Neural crest cell (in vitro differentiated cells): ENCODE measurements around the gene TWNK. TPM values are rescaled to one million over a fixed set of nuclear protein-coding genes. Genes with fewer than 3 reads are reported as not detected.

Source experiments
- DNase-seq: peaks from one replicate; pipeline ENCODE4 v3.0.0; 2021; ENCODE audit warnings: low read depth, mixed read lengths, low spot score
- H3K27ac Mint-ChIP-seq: one replicate; pipeline ENCODE4 v1.8.0; 2021; ENCODE audit warnings: mild to moderate bottlenecking, mixed read lengths; ENCODE audit not compliant: unreplicated experiment
- H3K27me3 Mint-ChIP-seq: 2 replicates; pipeline ENCODE4 v1.8.0; 2021; ENCODE audit warnings: low read depth, mild to moderate bottlenecking, mixed read lengths
- H3K36me3 Mint-ChIP-seq: 2 replicates; pipeline ENCODE4 v1.8.0; 2021; ENCODE audit warnings: low read depth, mild to moderate bottlenecking, mixed read lengths
- H3K4me1 Mint-ChIP-seq: 2 replicates; pipeline ENCODE4 v1.8.0; 2021; ENCODE audit warnings: mixed read lengths
- H3K4me3 Mint-ChIP-seq: one replicate; pipeline ENCODE4 v1.8.0; 2021; ENCODE audit warnings: mild to moderate bottlenecking, mixed read lengths
- H3K9me3 Mint-ChIP-seq: 2 replicates; pipeline ENCODE4 v1.8.0; 2021; ENCODE audit warnings: mixed read lengths
- total RNA-seq: library from RNA; stranded (reverse); gene quantifications from 2 replicates; pipeline ENCODE4 v1.2.1, GENCODE V29; 2021
- TF ChIP-seq, protein P1 (sequence below): fragments of 200-600 bp; sonication (generic); conservative IDR thresholded peaks from 2 replicates; pipeline ENCODE4 v1.5.0; 2021; ENCODE audit warnings: antibody characterized with exemption, mild to moderate bottlenecking

TWNK gene
- total RNA-seq, 1 donor from 2014 or later = 14.6 TPM

DNA sequence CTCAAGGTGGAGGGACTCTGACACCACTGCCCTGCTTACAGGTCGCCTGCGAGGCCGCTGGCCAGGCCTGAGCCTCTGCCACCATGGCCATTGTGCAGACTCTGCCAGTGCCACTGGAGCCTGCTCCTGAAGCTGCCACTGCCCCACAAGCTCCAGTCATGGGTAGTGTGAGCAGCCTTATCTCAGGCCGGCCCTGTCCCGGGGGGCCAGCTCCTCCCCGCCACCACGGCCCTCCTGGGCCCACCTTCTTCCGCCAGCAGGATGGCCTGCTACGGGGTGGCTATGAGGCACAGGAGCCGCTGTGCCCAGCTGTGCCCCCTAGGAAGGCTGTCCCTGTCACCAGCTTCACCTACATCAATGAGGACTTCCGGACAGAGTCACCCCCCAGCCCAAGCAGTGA lies 15.1 kb downstream of the TWNK start:
- H3K4me1 Mint-ChIP-seq = peaks cover 24% of the 10 kb centered on the region
- no peaks in the 10 kb centered on the region for H3K36me3 Mint-ChIP-seq
- no peak for DNase-seq
- TF ChIP-seq, protein P1, sequence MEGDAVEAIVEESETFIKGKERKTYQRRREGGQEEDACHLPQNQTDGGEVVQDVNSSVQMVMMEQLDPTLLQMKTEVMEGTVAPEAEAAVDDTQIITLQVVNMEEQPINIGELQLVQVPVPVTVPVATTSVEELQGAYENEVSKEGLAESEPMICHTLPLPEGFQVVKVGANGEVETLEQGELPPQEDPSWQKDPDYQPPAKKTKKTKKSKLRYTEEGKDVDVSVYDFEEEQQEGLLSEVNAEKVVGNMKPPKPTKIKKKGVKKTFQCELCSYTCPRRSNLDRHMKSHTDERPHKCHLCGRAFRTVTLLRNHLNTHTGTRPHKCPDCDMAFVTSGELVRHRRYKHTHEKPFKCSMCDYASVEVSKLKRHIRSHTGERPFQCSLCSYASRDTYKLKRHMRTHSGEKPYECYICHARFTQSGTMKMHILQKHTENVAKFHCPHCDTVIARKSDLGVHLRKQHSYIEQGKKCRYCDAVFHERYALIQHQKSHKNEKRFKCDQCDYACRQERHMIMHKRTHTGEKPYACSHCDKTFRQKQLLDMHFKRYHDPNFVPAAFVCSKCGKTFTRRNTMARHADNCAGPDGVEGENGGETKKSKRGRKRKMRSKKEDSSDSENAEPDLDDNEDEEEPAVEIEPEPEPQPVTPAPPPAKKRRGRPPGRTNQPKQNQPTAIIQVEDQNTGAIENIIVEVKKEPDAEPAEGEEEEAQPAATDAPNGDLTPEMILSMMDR = no peak
- peaks cover 2% of the 10 kb centered on the region for H3K27me3 Mint-ChIP-seq
- no peak overlapping the region for H3K27ac Mint-ChIP-seq
- peak overlapping the region; percentile 38 for H3K4me3 Mint-ChIP-seq
- H3K9me3 Mint-ChIP-seq = no peaks in the 10 kb centered on the region

DNA sequence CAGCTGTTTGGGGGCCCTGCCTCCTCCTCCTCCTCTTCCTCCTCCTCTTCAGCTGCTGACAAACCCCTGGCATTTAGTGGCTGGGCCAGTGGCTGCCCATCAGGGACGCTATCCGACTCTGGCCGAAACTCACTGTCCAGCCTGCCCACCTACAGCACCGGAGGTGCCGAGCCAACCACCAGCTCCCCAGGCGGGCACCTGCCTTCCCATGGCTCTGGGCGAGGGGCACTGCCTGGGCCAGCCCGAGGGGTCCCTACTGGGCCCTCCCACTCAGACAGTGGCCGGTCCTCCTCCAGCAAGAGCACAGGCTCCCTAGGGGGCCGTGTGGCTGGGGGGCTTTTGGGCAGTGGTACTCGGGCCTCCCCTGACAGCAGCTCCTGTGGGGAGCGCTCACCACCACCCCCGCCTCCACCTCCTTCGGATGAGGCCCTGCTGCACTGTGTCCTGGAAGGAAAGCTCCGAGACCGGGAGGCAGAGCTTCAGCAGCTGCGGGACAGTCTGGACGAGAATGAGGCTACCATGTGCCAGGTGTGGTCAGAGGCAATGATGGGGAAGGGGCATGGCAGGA lies 16.4 kb downstream of the TWNK start:
- Mint-ChIP-seq H3K36me3 (no peaks in the 10 kb centered on the region), H3K4me3 (no peak overlapping the region)

DNA sequence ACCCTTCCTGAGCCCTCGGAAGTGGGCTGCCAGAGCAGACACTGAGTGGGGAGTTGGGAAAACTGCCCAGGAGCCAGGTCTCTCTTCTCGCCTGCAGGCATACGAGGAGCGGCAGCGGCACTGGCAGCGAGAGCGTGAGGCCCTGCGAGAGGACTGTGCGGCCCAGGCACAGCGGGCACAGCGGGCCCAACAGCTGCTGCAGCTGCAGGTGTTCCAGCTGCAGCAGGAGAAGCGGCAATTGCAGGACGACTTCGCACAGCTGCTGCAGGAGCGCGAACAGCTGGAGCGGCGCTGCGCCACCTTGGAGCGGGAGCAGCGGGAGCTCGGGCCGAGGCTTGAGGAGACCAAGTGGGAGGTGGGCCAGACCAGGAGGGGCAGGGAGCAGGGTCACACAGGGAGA lies 18.0 kb downstream of the TWNK start:
- no peak for DNase-seq
- no peak overlapping the region for H3K4me3 Mint-ChIP-seq
- TF ChIP-seq, protein P1 = no peak
- no peak overlapping the region for H3K27ac Mint-ChIP-seq
- no peaks in the 10 kb centered on the region for H3K9me3 Mint-ChIP-seq
- H3K4me1 Mint-ChIP-seq = peaks cover 27% of the 10 kb centered on the region
- no peaks in the 10 kb centered on the region for H3K36me3 Mint-ChIP-seq
- peaks cover 2% of the 10 kb centered on the region for H3K27me3 Mint-ChIP-seq

More for the DNA sequence above, 16.4 kb downstream of the TWNK start:
- no peak for DNase-seq
- Mint-ChIP-seq H3K27ac (no peak overlapping the region), H3K27me3 (peaks cover 2% of the 10 kb centered on the region), H3K9me3 (no peaks in the 10 kb centered on the region), H3K4me1 (peaks cover 22% of the 10 kb centered on the region)
- TF ChIP-seq, protein P1 = no peak

DNA sequence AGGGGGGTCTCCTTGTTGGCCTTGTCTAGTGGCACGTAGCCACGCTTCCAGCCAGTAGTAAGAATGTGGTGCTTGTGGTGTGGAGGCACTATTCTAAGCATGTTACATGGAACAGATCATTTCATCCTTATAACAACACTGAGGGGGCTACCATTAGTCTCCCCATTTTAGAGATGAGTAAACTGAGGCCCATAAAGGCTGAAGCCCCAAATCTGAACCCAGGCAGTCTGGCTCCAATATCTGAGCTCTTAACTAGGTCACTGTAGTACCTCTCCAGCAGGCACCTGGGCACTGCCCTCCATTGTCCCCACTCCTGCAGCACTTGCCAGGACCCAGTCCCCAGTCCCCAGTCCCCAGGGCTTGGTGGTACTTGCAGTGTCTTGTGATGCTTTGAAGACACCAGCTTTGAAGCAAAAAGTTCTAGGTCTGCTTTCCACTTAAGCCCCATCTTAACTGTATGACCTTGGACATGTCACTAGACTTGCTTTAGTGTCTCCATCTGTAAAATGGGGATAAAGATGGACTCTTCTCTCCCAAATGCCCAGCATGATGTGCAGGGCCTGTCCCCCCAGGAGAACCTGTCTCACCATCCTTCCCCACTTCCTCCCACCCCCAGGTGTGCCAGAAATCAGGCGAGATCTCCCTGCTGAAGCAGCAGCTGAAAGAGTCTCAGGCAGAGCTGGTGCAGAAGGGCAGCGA lies 18.7 kb downstream of the TWNK start:
- DNase-seq = no peak
- TF ChIP-seq, protein P1 = no peak
- Mint-ChIP-seq H3K36me3 (no peaks in the 10 kb centered on the region), H3K4me3 (peak overlapping the region; percentile 27), H3K4me1 (peaks cover 21% of the 10 kb centered on the region), H3K9me3 (no peaks in the 10 kb centered on the region), H3K27ac (no peak overlapping the region), H3K27me3 (peaks cover 2% of the 10 kb centered on the region)

DNA sequence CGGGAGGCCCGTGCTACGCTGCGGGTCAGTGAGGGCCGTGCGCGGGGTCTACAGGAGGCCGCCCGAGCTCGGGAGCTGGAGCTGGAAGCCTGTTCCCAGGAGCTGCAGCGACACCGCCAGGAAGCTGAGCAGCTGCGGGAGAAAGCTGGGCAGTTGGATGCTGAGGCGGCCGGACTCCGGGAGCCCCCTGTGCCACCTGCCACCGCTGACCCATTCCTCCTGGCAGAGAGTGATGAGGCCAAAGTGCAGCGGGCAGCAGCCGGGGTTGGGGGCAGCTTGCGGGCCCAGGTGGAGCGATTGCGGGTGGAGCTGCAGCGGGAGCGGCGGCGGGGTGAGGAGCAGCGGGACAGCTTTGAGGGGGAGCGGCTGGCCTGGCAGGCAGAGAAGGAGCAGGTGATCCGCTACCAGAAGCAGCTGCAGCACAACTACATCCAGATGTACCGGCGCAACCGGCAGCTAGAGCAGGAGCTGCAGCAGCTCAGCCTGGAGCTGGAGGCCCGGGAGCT lies 19.3 kb downstream of the TWNK start:
- peaks cover 14% of the 10 kb centered on the region for H3K4me1 Mint-ChIP-seq
- no peak overlapping the region for H3K4me3 Mint-ChIP-seq
- no peak overlapping the region for H3K27ac Mint-ChIP-seq
- H3K9me3 Mint-ChIP-seq = no peaks in the 10 kb centered on the region
- no peaks in the 10 kb centered on the region for H3K36me3 Mint-ChIP-seq
- no peaks in the 10 kb centered on the region for H3K27me3 Mint-ChIP-seq
- no peak for DNase-seq
- TF ChIP-seq, protein P1 = no peak
